RWPE1 (cell line): Measurements from ENCODE around the gene CSTF3.

Source experiments
- CTCF ChIA-PET: fragments of 350-600 bp; sonication (Branson Sonifier 250); formaldehyde crosslinking; extraction: SDS; loops from one replicate; lab custom pipeline; 2021; lab: Yijun Ruan, JAX
- POLR2A ChIA-PET: fragments of 400-600 bp; formaldehyde crosslinking; extraction: SDS; loops from one replicate; lab custom pipeline; 2020; ENCODE audit warnings: antibody characterized with exemption; ENCODE audit not compliant: low non-redundant PET; lab: Yijun Ruan, JAX
- DNase-seq: peaks from one replicate; pipeline ENCODE4 v3.0.0; 2012; ENCODE audit warnings: low spot score
- H3K27ac ChIP-seq: fragments of 450-650 bp; 2 replicates; pipeline ENCODE4 v1.5.1; 2017
- CTCF ChIP-seq: fragments of 450-650 bp; conservative IDR thresholded peaks from 2 replicates; pipeline ENCODE4 v1.5.1; 2017; ENCODE audit warnings: low read depth, mild to moderate bottlenecking

Gene CSTF3

GRCh38 chr11:33157103-33158027 is 3.9 kb downstream of the CSTF3 start:
- no peak for DNase-seq
- no peak for TF ChIP-seq CTCF
- POLR2A ChIA-PET: no interaction called here
- no peak overlapping the region for H3K27ac ChIP-seq
- CTCF ChIA-PET: no interaction called here

GRCh38 chr11:33151399-33151798 is 9.9 kb downstream of the CSTF3 start:
- DNase-seq: no peak
- POLR2A ChIA-PET: no interaction called here
- no peak for TF ChIP-seq CTCF
- no peak overlapping the region for H3K27ac ChIP-seq
- CTCF ChIA-PET: interaction anchor here (0.8 kb wide), 1 partner anchor 14 kb away, joined by 3 read pairs; no protein-coding TSS in a partner anchor

- CTCF ChIA-PET: interaction anchor here (0.6 kb wide), 1 partner anchor 589 kb away, joined by 3 read pairs; no protein-coding TSS in a partner anchor
- POLR2A ChIA-PET: no interaction called here
Observed at GRCh38 chr11:33147559-33147958, 13.7 kb downstream of the CSTF3 start.

GRCh38 chr11:33135768-33136443 is 25.4 kb downstream of the CSTF3 start:
- CTCF ChIA-PET: interaction anchor here (0.8 kb wide), 1 partner anchor 14 kb away, joined by 4 read pairs; no protein-coding TSS in a partner anchor
- POLR2A ChIA-PET: no interaction called here
- no peak overlapping the region for H3K27ac ChIP-seq
- DNase-seq: no peak
- no peak for TF ChIP-seq CTCF

More at GRCh38 chr11:33147559-33147958, 13.7 kb downstream of the CSTF3 start:
- DNase-seq: peak; percentile 40
- H3K27ac ChIP-seq: 0 out of 2 replicates have a peak overlapping the region, but pooled peaks have one; percentile 12
- TF ChIP-seq CTCF: no peak

GRCh38 chr11:33135216-33135615 is 26.1 kb downstream of the CSTF3 start:
- CTCF ChIA-PET: interaction anchor here (0.8 kb wide), 1 partner anchor 13 kb away, joined by 4 read pairs; no protein-coding TSS in a partner anchor
- no peak overlapping the region for H3K27ac ChIP-seq
- POLR2A ChIA-PET: no interaction called here
- no peak for DNase-seq
- TF ChIP-seq CTCF: no peak

GRCh38 chr11:33134276-33134675 is 27.0 kb downstream of the CSTF3 start:
- ChIA-PET POLR2A (no interaction called here), CTCF (no interaction called here)
- TF ChIP-seq CTCF: no peak
- no peak overlapping the region for H3K27ac ChIP-seq
- no peak for DNase-seq
